Activated T-cell treated with anti-CD3 and anti-CD28 coated beads, Interleukin-2, amount 50 U/mL, for 4 hours (primary cell): Measurements from ENCODE around the gene SLC41A3. TPM values are rescaled to one million over a fixed set of nuclear protein-coding genes. Genes with fewer than 3 reads are reported as not detected.
"Not testable (repeated sequence)": the region's sequence is repeated elsewhere in the genome, so short reads cannot be mapped to it uniquely, and the experiment has no call there.

Source experiments
- ATAC-seq, 2 donors: fragments of 200-7000 bp; cut with Tn5 transposase; one replicate each; pipeline ENCODE4 v1.10.0; 2021
- DNase-seq: peaks from one replicate; pipeline ENCODE4 v3.0.0-alpha.2; 2020
- H3K27me3 Mint-ChIP-seq: one replicate; pipeline ENCODE4 v1.8.0; 2021; ENCODE audit warnings: low read depth, mixed read lengths
- H3K36me3 Mint-ChIP-seq: one replicate; pipeline ENCODE4 v1.8.0; 2022; ENCODE audit warnings: mixed read lengths; ENCODE audit not compliant: insufficient read depth
- H3K4me1 Mint-ChIP-seq: one replicate; pipeline ENCODE4 v1.8.0; 2021; ENCODE audit warnings: low read depth, mixed read lengths
- H3K4me3 Mint-ChIP-seq: one replicate; pipeline ENCODE4 v1.8.0; 2021; ENCODE audit warnings: mild to moderate bottlenecking, moderate library complexity, mixed read lengths
- H3K9me3 Mint-ChIP-seq: one replicate; pipeline ENCODE4 v1.8.0; 2021; ENCODE audit warnings: mixed read lengths
- total RNA-seq, 3 donors: library from RNA; stranded (reverse); gene quantifications; one replicate each; pipeline ENCODE4 v1.2.1, GENCODE V29; 2021

SLC41A3 gene
- total RNA-seq, 3 donors from 2014 or later = 23.6 to 28.1 (median 25.4) TPM

GRCh38 chr3:126018995-126019394 lies 64.9 kb downstream of the SLC41A3 start:
- no peaks in the 10 kb centered on the region for H3K27me3 Mint-ChIP-seq
- no peak overlapping the region for H3K4me3 Mint-ChIP-seq
- H3K4me1 Mint-ChIP-seq = no peaks in the 10 kb centered on the region
- peaks cover 31% of the 10 kb centered on the region for H3K36me3 Mint-ChIP-seq
- DNase-seq (no peak), ATAC-seq (no peak)
- no peaks in the 10 kb centered on the region for H3K9me3 Mint-ChIP-seq

- Mint-ChIP-seq H3K9me3 (no peaks in the 10 kb centered on the region), H3K27me3 (no peaks in the 10 kb centered on the region), H3K4me1 (no peaks in the 10 kb centered on the region), H3K36me3 (peaks cover 34% of the 10 kb centered on the region), H3K4me3 (no peak overlapping the region)
- ATAC-seq (no peak), DNase-seq (no peak)
These were observed 65.4 kb downstream of the SLC41A3 start for GRCh38 chr3:126018545-126018944.

- Mint-ChIP-seq H3K9me3 (no peaks in the 10 kb centered on the region), H3K27me3 (no peaks in the 10 kb centered on the region), H3K36me3 (peaks cover 37% of the 10 kb centered on the region), H3K4me3 (no peak overlapping the region), H3K4me1 (no peaks in the 10 kb centered on the region)
- DNase-seq (no peak), ATAC-seq (no peak)
These were observed 66.6 kb downstream of the SLC41A3 start for GRCh38 chr3:126017362-126017761.

GRCh38 chr3:126016616-126017015 lies 67.3 kb downstream of the SLC41A3 start:
- H3K36me3 Mint-ChIP-seq = peaks cover 43% of the 10 kb centered on the region
- H3K27me3 Mint-ChIP-seq = no peaks in the 10 kb centered on the region
- H3K4me1 Mint-ChIP-seq = no peaks in the 10 kb centered on the region
- ATAC-seq (no peak), DNase-seq (no peak)
- H3K9me3 Mint-ChIP-seq = no peaks in the 10 kb centered on the region
- H3K4me3 Mint-ChIP-seq = no peak overlapping the region

GRCh38 chr3:126015075-126015474 lies 68.8 kb downstream of the SLC41A3 start:
- Mint-ChIP-seq H3K9me3 (no peaks in the 10 kb centered on the region), H3K36me3 (peaks cover 43% of the 10 kb centered on the region), H3K4me1 (no peaks in the 10 kb centered on the region), H3K4me3 (no peak overlapping the region), H3K27me3 (no peaks in the 10 kb centered on the region)
- DNase-seq = no peak
- ATAC-seq = no peak

- H3K9me3 Mint-ChIP-seq = no peaks in the 10 kb centered on the region
- H3K4me3 Mint-ChIP-seq = no peak overlapping the region
- DNase-seq = no peak
- no peak for ATAC-seq
- H3K27me3 Mint-ChIP-seq = no peaks in the 10 kb centered on the region
- H3K4me1 Mint-ChIP-seq = no peaks in the 10 kb centered on the region
- H3K36me3 Mint-ChIP-seq = peaks cover 44% of the 10 kb centered on the region
These were observed 69.7 kb downstream of the SLC41A3 start for GRCh38 chr3:126014252-126014651.

GRCh38 chr3:126013751-126014156 lies 70.2 kb downstream of the SLC41A3 start:
- no peaks in the 10 kb centered on the region for H3K9me3 Mint-ChIP-seq
- H3K36me3 Mint-ChIP-seq = peaks cover 46% of the 10 kb centered on the region
- H3K4me1 Mint-ChIP-seq = no peaks in the 10 kb centered on the region
- DNase-seq (no peak), ATAC-seq (no peak)
- H3K4me3 Mint-ChIP-seq = no peak overlapping the region
- no peaks in the 10 kb centered on the region for H3K27me3 Mint-ChIP-seq

GRCh38 chr3:126009181-126009580 lies 74.7 kb downstream of the SLC41A3 start:
- no peak for ATAC-seq
- Mint-ChIP-seq H3K4me3 (no peak overlapping the region), H3K36me3 (peaks cover 60% of the 10 kb centered on the region), H3K4me1 (no peaks in the 10 kb centered on the region), H3K9me3 (no peaks in the 10 kb centered on the region), H3K27me3 (no peaks in the 10 kb centered on the region)
- no peak for DNase-seq

- Mint-ChIP-seq H3K4me1 (no peaks in the 10 kb centered on the region), H3K27me3 (no peaks in the 10 kb centered on the region)
These were observed 75.7 kb downstream of the SLC41A3 start for GRCh38 chr3:126008219-126008618.

GRCh38 chr3:126005951-126006350 lies 78.0 kb downstream of the SLC41A3 start:
- Mint-ChIP-seq H3K36me3 (peaks cover 35% of the 10 kb centered on the region), H3K27me3 (no peaks in the 10 kb centered on the region), H3K9me3 (no peaks in the 10 kb centered on the region), H3K4me3 (no peak overlapping the region), H3K4me1 (no peaks in the 10 kb centered on the region)
- DNase-seq = no peak
- ATAC-seq = no peak

More at GRCh38 chr3:126008219-126008618, 75.7 kb downstream of the SLC41A3 start:
- no peaks in the 10 kb centered on the region for H3K9me3 Mint-ChIP-seq
- ATAC-seq (no peak), DNase-seq (no peak)
- H3K4me3 Mint-ChIP-seq = no peak overlapping the region
- peaks cover 53% of the 10 kb centered on the region for H3K36me3 Mint-ChIP-seq

GRCh38 chr3:126004692-126005091 lies 79.2 kb downstream of the SLC41A3 start:
- peaks cover 28% of the 10 kb centered on the region for H3K36me3 Mint-ChIP-seq
- no peaks in the 10 kb centered on the region for H3K9me3 Mint-ChIP-seq
- no peak for ATAC-seq
- no peaks in the 10 kb centered on the region for H3K27me3 Mint-ChIP-seq
- DNase-seq = no peak
- H3K4me3 Mint-ChIP-seq = no peak overlapping the region
- H3K4me1 Mint-ChIP-seq = no peaks in the 10 kb centered on the region

- H3K27me3 Mint-ChIP-seq = no peaks in the 10 kb centered on the region
- H3K36me3 Mint-ChIP-seq = peaks cover 28% of the 10 kb centered on the region
- H3K4me3 Mint-ChIP-seq = no peak overlapping the region
- peaks cover 4% of the 10 kb centered on the region for H3K9me3 Mint-ChIP-seq
- no peaks in the 10 kb centered on the region for H3K4me1 Mint-ChIP-seq
- ATAC-seq = no peak
- DNase-seq = no peak
These were observed 79.7 kb downstream of the SLC41A3 start for GRCh38 chr3:126004217-126004616.

- Mint-ChIP-seq H3K27me3 (no peaks in the 10 kb centered on the region), H3K4me3 (no peak overlapping the region), H3K36me3 (peaks cover 23% of the 10 kb centered on the region), H3K9me3 (peaks cover 7% of the 10 kb centered on the region), H3K4me1 (no peaks in the 10 kb centered on the region)
- DNase-seq = no peak
- ATAC-seq = no peak
These were observed 80.3 kb downstream of the SLC41A3 start for GRCh38 chr3:126003447-126004190.

- ATAC-seq (no peak), DNase-seq (no peak)
- Mint-ChIP-seq H3K4me1 (no peaks in the 10 kb centered on the region), H3K4me3 (no peak overlapping the region), H3K27me3 (no peaks in the 10 kb centered on the region), H3K36me3 (peaks cover 11% of the 10 kb centered on the region), H3K9me3 (peaks cover 7% of the 10 kb centered on the region)
These were observed 81.7 kb downstream of the SLC41A3 start for GRCh38 chr3:126002189-126002588.

- not testable (repeated sequence) for H3K4me1 Mint-ChIP-seq, H3K27me3 Mint-ChIP-seq, H3K36me3 Mint-ChIP-seq, H3K9me3 Mint-ChIP-seq, H3K4me3 Mint-ChIP-seq, DNase-seq, ATAC-seq
These were observed 87.2 kb downstream of the SLC41A3 start for GRCh38 chr3:125996751-125997150.
